HG02610 (cell line): ENCODE measurements around the gene IRS2.

Experiments
- ATAC-seq: cut with Tn5 transposase; IDR thresholded peaks from one replicate; pipeline ENCODE4 v1.9.1; 2021; ENCODE audit warnings: mild to moderate bottlenecking, moderate library complexity; ENCODE audit not compliant: unreplicated experiment

Gene IRS2

DNA sequence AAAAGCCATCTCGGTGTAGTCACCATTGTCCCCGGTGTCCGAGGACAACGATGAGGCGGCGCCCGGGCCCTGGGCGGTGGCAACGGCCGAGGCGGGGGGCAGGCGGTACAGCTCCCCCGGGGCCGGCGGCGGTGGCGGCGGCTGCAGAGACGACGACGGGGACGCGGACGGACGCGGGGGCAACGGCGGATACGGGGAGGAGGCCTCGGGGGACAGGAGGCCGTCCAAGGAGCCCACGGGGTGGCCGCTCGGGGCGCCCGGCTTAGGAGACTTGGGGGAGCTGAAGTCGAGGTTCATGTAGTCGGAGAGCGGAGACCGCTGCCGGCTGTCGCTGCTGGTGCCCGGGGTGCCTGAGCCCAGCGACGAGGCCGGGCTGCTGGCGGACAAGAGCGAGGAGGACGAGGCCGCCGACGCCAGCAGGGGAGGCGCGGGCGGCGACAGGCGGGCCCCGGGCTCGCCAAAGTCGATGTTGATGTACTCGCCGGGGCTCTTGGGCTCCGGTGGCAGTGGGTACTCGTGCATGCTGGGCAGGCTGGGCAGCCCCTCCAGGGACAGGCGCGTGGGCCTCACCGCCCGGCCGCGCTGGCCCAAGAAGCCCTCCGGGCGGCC lies 3.5 kb downstream of the IRS2 start:
- ATAC-seq = no peak

DNA sequence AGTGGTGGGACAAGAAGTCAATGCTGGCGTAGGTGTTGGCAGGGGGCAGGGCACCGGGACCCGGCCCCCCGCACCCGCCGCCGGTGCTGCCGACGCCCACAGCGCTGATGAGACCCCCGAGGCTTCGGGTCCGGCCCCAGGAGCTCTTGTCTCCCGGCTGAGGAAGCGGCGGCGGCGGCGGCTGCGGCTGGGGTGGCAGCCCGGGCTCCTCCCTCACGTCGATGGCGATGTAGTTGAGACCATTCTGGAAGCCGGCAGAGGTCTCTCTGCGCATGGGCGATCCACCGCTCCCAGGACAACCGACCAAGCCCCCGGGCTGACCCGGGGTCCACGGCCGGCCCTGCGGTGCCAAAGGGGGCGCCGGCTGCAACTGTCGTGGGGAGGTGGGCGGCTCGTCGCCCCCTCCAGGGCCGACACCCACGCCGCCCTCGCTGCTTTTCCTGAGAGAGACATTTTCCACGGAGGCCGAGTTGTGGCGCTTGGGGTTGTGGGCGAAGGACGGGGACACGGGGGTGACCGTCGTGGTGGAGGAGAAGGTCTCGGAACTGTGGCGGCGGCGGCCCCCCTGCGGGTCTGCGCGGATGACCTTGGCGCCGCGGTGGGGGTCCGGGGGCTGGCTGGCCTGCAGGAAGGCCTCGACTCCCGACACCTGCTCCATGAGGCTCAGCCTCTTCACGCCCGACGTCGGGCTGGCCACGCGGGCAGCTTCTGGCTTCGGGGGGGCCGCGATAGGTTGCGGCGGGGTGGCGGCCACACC lies 4.1 kb downstream of the IRS2 start:
- no peak for ATAC-seq

- no peak for ATAC-seq
Observed at GRCh38 chr13:109781384-109782065, 4.9 kb downstream of the IRS2 start.

GRCh38 chr13:109780845-109781383 lies 5.5 kb downstream of the IRS2 start:
- no peak for ATAC-seq

DNA sequence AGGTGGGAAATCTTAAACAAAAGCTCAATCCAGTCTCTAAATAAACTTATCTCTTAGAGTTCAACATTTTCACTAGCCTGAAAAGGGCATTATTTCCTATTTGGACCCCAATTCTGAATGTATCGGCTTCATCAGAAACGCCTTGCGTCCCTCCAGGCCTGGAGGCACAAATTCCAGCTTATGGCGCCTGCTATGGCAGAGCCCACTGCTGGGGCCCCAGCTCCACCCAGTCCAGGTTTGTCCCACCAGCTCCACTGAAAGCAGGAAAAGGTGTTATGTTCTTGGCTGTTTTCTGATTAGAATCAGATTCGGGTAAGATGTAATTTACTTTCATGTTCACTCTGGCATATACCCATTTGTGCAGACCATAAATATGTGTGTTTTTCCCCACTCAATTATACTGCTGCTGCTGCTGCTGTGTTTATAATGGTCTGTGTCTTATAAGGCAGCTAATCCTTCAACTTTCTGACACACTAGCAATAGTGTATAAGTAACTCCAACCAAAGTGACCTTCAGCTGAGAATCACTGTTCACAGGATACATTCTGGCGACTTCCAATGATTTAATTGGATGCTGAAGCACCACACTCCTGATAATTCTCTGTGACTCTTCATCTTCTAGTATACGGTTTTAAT lies 6.4 kb downstream of the IRS2 start:
- ATAC-seq = no peak

GRCh38 chr13:109779074-109779473 lies 7.3 kb downstream of the IRS2 start:
- no peak for ATAC-seq

- no peak for ATAC-seq
Observed at GRCh38 chr13:109778102-109778542, 8.3 kb downstream of the IRS2 start.

- no peak for ATAC-seq
Observed at GRCh38 chr13:109776575-109776974, 9.8 kb downstream of the IRS2 start.

DNA sequence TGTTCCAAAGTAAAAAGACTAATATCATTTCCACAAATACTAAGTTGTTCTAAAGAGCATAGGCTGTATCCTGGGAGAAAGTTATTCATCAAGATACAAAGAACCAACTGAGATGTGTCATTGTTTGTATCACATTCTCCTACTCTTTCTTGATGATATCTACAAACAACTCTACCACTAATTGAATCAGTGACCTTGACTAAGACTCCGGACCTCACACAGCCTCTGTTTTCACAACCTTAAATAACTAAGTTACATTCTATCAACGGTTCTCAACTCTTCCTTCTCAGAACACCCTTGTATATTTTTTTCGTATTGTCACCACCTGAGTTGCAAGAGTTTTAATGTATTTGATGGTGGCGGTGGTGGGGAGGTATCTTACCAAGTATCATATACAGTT lies 12.6 kb downstream of the IRS2 start:
- no peak for ATAC-seq

DNA sequence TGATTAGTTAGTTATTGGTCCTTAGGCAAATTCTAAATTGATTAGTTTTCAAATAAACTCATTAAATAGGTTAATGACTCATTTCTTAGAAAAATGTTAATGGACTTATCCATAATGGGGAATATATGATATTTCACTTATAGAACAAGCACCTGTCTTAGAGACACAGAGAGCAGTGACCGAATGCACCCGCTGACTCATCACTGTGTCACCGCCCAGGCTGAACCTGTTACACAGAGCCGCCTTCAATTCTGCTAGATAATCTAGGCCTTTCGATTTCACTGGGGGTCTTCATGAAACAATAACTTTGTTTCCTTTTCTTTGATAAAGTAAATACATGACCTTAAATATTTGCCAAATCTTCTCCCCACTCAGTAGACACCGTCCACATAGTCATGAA lies 13.1 kb downstream of the IRS2 start:
- ATAC-seq = no peak

GRCh38 chr13:109771926-109772325 lies 14.5 kb downstream of the IRS2 start:
- ATAC-seq = no peak

DNA sequence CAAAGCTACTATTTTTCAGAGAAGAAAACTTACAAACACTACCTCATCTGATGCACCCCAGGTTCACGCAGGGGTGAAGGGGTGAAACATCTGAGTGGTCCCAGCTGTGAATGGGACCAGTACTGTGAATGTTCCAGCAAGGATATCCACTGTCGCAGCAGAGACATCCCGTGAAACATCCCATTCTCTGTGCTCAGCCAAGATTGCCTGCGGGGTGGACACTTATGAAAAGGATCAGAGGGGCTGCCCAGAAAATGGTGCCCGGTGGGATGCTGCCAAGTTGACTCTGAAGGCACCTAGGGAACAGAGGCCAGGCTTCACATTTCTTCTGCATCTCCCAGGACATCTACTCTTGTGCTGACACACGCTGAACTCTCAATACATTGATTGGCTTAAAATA lies 15.9 kb downstream of the IRS2 start:
- ATAC-seq = no peak

DNA sequence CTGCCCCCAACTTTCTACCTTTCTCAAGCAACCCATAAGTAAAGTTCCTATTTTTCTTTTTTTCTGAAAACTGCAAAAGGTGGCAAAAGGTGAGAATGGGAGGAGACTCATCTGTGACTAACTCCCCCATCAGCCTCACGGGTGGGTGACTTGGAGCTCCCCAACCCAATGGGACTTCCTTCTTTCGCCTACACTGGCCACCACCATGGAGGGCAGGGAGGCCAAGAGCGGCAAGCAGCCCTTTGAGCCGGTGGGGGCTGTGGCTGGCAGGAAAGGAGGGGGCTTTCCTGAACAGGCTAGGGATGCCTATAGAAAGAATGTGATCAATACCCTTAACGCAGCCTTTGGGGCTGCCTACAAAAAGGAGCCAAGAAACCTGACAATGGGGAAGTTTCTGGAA lies 16.5 kb downstream of the IRS2 start:
- no peak for ATAC-seq

DNA sequence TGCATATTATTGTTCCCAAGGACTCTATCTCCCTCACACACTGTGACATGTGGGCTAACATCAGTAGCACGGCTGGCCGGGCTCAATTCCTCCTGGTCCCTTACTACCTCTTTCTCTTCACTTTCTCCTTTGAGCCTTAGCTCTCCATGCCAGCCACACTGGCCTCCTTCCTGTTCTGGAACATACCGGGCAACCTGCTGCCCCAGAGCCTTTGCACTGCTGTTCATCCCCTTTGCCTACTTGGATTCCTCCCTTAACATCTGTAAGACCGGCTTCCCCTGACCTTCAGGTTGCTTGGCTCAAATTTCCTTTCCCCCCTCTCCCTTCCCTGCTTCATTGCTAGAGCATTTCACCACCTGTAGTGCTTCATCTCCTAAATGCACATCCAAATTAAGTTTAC lies 17.1 kb downstream of the IRS2 start:
- no peak for ATAC-seq

DNA sequence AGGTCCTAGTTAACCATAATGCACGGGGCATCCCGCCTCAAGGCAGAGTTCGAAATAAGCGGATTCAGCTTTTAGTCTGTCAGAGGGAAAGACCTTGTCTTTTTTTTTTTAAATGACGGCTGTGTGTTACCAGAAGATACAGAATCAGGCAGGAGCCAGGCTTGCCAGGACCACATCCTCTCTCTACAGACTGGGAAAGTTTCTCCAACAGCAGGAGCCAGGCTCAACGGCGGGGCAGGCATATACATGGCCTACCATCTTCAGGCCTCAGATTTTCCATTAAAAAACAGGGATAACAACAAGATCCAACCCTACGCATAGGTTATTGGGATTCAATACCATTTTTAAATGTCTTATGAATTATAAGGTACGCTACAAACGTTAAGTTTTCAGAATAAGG lies 17.8 kb downstream of the IRS2 start:
- no peak for ATAC-seq

- ATAC-seq = no peak
Observed at GRCh38 chr13:109768176-109768575, 18.2 kb downstream of the IRS2 start.

DNA sequence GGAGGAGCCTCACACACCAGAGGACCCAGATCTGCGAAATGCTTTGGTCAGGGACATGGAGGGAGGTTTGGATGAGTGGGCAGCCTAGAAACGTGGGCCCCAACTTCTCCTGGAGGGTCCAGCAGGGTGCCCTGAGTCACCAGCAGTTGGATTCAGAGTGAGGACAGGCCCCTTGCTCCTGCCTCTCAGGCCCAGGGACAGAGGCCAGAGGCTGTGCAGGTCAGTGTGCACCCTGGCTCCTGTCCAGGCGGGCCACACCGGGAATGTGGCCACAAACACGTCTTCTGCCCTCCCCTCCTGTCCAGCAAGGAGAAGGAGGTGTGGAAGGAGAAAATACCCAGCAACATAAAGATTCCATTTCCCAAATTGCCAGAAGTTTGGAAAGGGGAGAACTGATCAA lies 19.4 kb downstream of the IRS2 start:
- ATAC-seq = no peak

- no peak for ATAC-seq
Observed at GRCh38 chr13:109764470-109765291, 21.7 kb downstream of the IRS2 start.

- ATAC-seq = no peak
Observed at GRCh38 chr13:109764045-109764444, 22.3 kb downstream of the IRS2 start.

GRCh38 chr13:109762791-109763190 lies 23.6 kb downstream of the IRS2 start:
- no peak for ATAC-seq

- ATAC-seq = no peak
Observed at GRCh38 chr13:109761695-109762094, 24.7 kb downstream of the IRS2 start.
